Measurements from ENCODE around the gene BTBD9.

GRCh38 chr6:38366234-38366633, 273.5 kb downstream of the BTBD9 start:
- TF ChIP-seq FOXK1 (CRISPR knock-in tag; IDR thresholded peaks at IDR 0.05; ENCODE audit: borderline replicate concordance, low read depth), result no peak
- TF ChIP-seq CTCF (CRISPR knock-in tag; IDR thresholded peaks at IDR 0.05), result no peak
- no peak for TF ChIP-seq ZBTB26 (CRISPR knock-in tag; IDR thresholded peaks at IDR 0.05; ENCODE audit: borderline replicate concordance)
- no peak for TF ChIP-seq BCLAF1 (IDR thresholded peaks at IDR 0.05)
- TF ChIP-seq NAIF1 (CRISPR knock-in tag; IDR thresholded peaks at IDR 0.05; ENCODE audit: borderline replicate concordance), result no peak
- TF ChIP-seq MAX (IDR thresholded peaks at IDR 0.05), result no peak
- no peak for TF ChIP-seq MXI1 (IDR thresholded peaks at IDR 0.05; ENCODE audit: borderline replicate concordance, low read depth, low read length)
- TF ChIP-seq SMC3 (IDR thresholded peaks at IDR 0.05; ENCODE audit: low read length), result no peak
- no peak for TF ChIP-seq ZNF607 (CRISPR knock-in tag; IDR thresholded peaks at IDR 0.05; ENCODE audit: borderline replicate concordance)
- no peak for TF ChIP-seq ZBTB43 (CRISPR knock-in tag; conservative IDR thresholded peaks at IDR 0.05)
- no peak for TF ChIP-seq ZBTB49 (CRISPR knock-in tag; IDR thresholded peaks at IDR 0.05; ENCODE audit: borderline replicate concordance)
- no peak for TF ChIP-seq KIAA2018 (CRISPR knock-in tag; IDR thresholded peaks at IDR 0.05; ENCODE audit: borderline replicate concordance)
- no peak for TF ChIP-seq PATZ1 (CRISPR knock-in tag; IDR thresholded peaks at IDR 0.05)
